Tibial nerve (tissue), 3 donors: ENCODE data around the gene CCL11.

ENCODE experiments used
- CTCF ChIP-seq, 5 experiments: fragments of 200-600 bp in 3 of 5; fragments of 450-650 bp in 2 of 5; sonication (generic) in 3 of 5; IDR thresholded peaks; one replicate each; pipeline ENCODE4 v1.5.1; 2016 to 2019; ENCODE audit warnings: antibody characterized with exemption in 5 of 5, mild to moderate bottlenecking in 3 of 5, moderate library complexity in 2 of 5
- POLR2A ChIP-seq, 2 donors: fragments of 450-650 bp; IDR thresholded peaks; one replicate each; pipeline ENCODE4 v1.6.1; 2017; ENCODE audit warnings: antibody characterized with exemption in 2 of 2, mild to moderate bottlenecking in 2 of 2, moderate library complexity in 2 of 2

DNA sequence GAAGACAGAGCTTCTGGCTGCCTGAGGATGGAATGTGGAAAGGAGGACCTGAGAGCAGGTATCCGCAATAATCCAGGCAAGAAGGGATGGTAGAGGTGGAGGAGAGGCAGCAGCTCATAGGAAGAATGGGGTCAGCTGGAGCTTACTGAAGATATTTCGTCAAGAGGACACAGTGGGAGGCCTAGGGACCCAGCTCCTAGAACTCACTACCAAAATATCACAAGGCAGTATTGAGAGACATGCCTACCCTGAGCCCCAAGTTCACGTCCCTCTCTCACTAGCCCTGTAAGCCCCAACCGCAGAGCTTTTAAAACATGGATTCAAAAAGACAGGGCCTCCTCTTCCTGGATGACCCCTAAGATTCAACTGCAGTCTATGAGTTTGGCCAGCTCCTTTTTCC is 19.5 kb downstream of the CCL11 start:
- no peak for TF ChIP-seq POLR2A (IDR thresholded peaks at IDR 0.05)
- TF ChIP-seq CTCF (IDR thresholded peaks at IDR 0.05): no peak
